Measurements from ENCODE around the gene VWA1.

The VWA1 gene

DNA sequence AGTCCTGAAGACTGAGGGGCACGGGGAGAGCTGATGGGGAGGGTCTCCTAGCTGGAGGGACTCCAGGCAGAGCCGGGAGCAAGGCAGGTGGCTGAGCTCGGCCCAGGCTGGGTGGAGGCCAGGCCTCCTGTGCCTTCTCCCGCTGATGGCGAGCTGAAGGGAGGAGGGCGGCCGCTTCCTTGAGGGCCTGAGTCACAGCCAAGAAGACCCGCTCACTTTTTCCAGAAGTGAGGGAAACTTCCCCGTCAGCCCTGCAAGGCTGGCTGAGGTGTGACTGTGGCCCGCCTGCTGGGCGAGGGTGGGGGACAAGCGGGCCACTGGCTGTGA, 1.7 kb upstream of the VWA1 start:
- TF ChIP-seq, protein P1, sequence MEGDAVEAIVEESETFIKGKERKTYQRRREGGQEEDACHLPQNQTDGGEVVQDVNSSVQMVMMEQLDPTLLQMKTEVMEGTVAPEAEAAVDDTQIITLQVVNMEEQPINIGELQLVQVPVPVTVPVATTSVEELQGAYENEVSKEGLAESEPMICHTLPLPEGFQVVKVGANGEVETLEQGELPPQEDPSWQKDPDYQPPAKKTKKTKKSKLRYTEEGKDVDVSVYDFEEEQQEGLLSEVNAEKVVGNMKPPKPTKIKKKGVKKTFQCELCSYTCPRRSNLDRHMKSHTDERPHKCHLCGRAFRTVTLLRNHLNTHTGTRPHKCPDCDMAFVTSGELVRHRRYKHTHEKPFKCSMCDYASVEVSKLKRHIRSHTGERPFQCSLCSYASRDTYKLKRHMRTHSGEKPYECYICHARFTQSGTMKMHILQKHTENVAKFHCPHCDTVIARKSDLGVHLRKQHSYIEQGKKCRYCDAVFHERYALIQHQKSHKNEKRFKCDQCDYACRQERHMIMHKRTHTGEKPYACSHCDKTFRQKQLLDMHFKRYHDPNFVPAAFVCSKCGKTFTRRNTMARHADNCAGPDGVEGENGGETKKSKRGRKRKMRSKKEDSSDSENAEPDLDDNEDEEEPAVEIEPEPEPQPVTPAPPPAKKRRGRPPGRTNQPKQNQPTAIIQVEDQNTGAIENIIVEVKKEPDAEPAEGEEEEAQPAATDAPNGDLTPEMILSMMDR (IDR thresholded peaks at IDR 0.05; ENCODE audit: extremely low read depth, insufficient read depth, missing control alignments), result no peak
- DNase-seq (ENCODE audit: low spot score), result peak; percentile 46
- in situ Hi-C loops (cut with MboI; ENCODE audit: low pct_unique_long_range_greater_than_20kb, low sequenced_read_pairs, unreplicated experiment), result no loop called here

DNA sequence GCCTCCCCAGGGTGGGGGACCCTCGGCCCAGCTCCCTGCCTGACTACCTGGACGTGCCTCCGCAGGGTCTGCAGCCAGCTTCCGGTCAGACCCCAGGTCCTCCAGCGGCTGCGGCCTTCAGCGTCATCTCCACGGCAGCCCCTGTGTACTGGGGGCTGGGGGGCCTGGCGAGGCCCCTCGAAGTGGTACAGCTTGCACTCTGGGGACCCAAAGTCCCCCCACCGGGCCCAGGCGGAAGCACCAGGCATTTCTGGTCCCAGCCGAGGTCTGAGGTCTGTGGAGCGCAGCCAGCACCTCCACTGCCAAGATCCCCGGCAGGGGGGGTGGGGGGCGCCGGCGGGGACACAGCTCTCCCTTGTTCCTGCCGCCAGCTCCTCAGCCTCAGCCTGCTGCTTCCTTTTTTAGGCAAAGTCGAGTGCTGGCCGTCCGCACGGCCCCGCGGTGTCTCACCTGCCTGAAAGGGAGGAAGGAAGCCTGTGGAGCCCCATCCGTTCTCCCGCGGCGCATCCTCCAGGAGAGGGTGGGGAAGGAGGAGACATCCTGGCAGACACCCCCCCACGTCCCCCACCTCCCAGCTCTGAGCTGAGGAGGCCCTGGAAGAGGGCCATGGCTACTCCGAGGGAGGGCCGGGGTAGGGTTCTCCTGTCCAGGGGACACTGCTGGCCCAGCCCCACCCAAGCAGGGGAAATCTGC, 1.2 kb upstream of the VWA1 start:
- in situ Hi-C loops (cut with MboI; ENCODE audit: low pct_unique_long_range_greater_than_20kb, low sequenced_read_pairs, unreplicated experiment), result no loop called here
- TF ChIP-seq, protein P1 (IDR thresholded peaks at IDR 0.05; ENCODE audit: extremely low read depth, insufficient read depth, missing control alignments), result no peak
- peak; percentile 55 for DNase-seq (ENCODE audit: low spot score)

GRCh38 chr1:1434824-1435105, 725 bp upstream of the VWA1 start:
- TF ChIP-seq, protein P1 (IDR thresholded peaks at IDR 0.05; ENCODE audit: extremely low read depth, insufficient read depth, missing control alignments), result no peak
- in situ Hi-C loops (cut with MboI; ENCODE audit: low pct_unique_long_range_greater_than_20kb, low sequenced_read_pairs, unreplicated experiment), result no loop called here
- DNase-seq (ENCODE audit: low spot score), result peak; percentile 39

GRCh38 chr1:1435911-1436629, 580 bp downstream of the VWA1 start:
- DNase-seq (ENCODE audit: low spot score), result no peak
- TF ChIP-seq, protein P1 (IDR thresholded peaks at IDR 0.05; ENCODE audit: extremely low read depth, insufficient read depth, missing control alignments), result no peak
- in situ Hi-C loops (cut with MboI; ENCODE audit: low pct_unique_long_range_greater_than_20kb, low sequenced_read_pairs, unreplicated experiment), result no loop called here

GRCh38 chr1:1436630-1437032, 1.1 kb downstream of the VWA1 start:
- TF ChIP-seq, protein P1 (IDR thresholded peaks at IDR 0.05; ENCODE audit: extremely low read depth, insufficient read depth, missing control alignments), result no peak
- in situ Hi-C loops (cut with MboI; ENCODE audit: low pct_unique_long_range_greater_than_20kb, low sequenced_read_pairs, unreplicated experiment), result no loop called here
- peak; percentile 52 for DNase-seq (ENCODE audit: low spot score)

GRCh38 chr1:1437033-1437903, 1.8 kb downstream of the VWA1 start:
- TF ChIP-seq, protein P1 (IDR thresholded peaks at IDR 0.05; ENCODE audit: extremely low read depth, insufficient read depth, missing control alignments), result no peak
- DNase-seq (ENCODE audit: low spot score), result peak; percentile 34
- in situ Hi-C loops (cut with MboI; ENCODE audit: low pct_unique_long_range_greater_than_20kb, low sequenced_read_pairs, unreplicated experiment), result no loop called here

All from GM13977 (cell line).